A549 (cell line): ENCODE measurements around the gene LXN.

ENCODE experiments used
- CEBPB ChIP-seq, 2 experiments: fragments of >200 bp in 1 of 2; sonication (Bioruptor Twin) in 1 of 2; formaldehyde crosslinking in 1 of 2; IDR thresholded peaks; 2 replicates each; pipeline ENCODE4 v1.6.1; 2012 to 2016
- EP300 ChIP-seq, 2 experiments: fragments of >200 bp; sonication (Bioruptor Twin); formaldehyde crosslinking; IDR thresholded peaks; 2 replicates in 1 of 2; 3 replicates in 1 of 2; pipeline ENCODE4 v1.6.1; 2016 to 2017
- GATA3 ChIP-seq: IDR thresholded peaks from 2 replicates; pipeline ENCODE4 v1.6.1; 2012; ENCODE audit warnings: borderline replicate concordance
- MAFK ChIP-seq: fragments of 450-650 bp; IDR thresholded peaks from 2 replicates; pipeline ENCODE4 v1.6.1; 2014; ENCODE audit not compliant: partially characterized antibody
- MYC ChIP-seq: IDR thresholded peaks from 2 replicates; pipeline ENCODE4 v1.6.1; 2012; ENCODE audit warnings: mild to moderate bottlenecking, inconsistent platforms, low read length, improper control_type of control experiment, borderline replicate concordance
- POLR2A ChIP-seq: IDR thresholded peaks from 2 replicates; pipeline ENCODE4 v1.6.1; 2012; ENCODE audit warnings: mild to moderate bottlenecking, low read length
- TF ChIP-seq, protein P1 (sequence below): fragments of >200 bp; sonication (Bioruptor Twin); formaldehyde crosslinking; IDR thresholded peaks from 3 replicates; pipeline ENCODE4 v1.5.1; 2016
- TF ChIP-seq, protein P2 (sequence below): fragments of 200-600 bp; sonication (generic); IDR thresholded peaks from 2 replicates; pipeline ENCODE4 v1.6.1; 2016; ENCODE audit warnings: antibody characterized with exemption, mild to moderate bottlenecking, moderate library complexity

DNA sequence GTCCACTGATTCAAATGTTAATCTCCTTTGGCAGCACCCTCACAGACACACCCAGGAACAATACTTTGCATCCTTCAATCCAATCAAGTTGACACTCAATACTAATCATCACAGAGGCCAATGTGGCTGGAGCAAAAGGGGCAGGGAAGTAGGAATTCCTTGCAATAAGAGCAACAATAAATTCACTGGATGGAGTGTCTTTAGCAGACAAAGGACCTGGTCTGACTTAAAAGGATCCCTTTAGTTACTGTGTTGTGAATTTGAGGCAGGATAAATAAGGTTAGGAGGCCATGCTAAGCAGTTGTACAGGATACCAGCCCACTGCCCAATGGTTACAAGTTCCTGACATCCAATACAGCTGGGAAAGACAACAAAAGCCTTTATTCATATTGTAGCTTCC, 40.5 kb downstream of the LXN start:
- TF ChIP-seq, protein P1, sequence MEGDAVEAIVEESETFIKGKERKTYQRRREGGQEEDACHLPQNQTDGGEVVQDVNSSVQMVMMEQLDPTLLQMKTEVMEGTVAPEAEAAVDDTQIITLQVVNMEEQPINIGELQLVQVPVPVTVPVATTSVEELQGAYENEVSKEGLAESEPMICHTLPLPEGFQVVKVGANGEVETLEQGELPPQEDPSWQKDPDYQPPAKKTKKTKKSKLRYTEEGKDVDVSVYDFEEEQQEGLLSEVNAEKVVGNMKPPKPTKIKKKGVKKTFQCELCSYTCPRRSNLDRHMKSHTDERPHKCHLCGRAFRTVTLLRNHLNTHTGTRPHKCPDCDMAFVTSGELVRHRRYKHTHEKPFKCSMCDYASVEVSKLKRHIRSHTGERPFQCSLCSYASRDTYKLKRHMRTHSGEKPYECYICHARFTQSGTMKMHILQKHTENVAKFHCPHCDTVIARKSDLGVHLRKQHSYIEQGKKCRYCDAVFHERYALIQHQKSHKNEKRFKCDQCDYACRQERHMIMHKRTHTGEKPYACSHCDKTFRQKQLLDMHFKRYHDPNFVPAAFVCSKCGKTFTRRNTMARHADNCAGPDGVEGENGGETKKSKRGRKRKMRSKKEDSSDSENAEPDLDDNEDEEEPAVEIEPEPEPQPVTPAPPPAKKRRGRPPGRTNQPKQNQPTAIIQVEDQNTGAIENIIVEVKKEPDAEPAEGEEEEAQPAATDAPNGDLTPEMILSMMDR = no peak
- TF ChIP-seq, protein P2, sequence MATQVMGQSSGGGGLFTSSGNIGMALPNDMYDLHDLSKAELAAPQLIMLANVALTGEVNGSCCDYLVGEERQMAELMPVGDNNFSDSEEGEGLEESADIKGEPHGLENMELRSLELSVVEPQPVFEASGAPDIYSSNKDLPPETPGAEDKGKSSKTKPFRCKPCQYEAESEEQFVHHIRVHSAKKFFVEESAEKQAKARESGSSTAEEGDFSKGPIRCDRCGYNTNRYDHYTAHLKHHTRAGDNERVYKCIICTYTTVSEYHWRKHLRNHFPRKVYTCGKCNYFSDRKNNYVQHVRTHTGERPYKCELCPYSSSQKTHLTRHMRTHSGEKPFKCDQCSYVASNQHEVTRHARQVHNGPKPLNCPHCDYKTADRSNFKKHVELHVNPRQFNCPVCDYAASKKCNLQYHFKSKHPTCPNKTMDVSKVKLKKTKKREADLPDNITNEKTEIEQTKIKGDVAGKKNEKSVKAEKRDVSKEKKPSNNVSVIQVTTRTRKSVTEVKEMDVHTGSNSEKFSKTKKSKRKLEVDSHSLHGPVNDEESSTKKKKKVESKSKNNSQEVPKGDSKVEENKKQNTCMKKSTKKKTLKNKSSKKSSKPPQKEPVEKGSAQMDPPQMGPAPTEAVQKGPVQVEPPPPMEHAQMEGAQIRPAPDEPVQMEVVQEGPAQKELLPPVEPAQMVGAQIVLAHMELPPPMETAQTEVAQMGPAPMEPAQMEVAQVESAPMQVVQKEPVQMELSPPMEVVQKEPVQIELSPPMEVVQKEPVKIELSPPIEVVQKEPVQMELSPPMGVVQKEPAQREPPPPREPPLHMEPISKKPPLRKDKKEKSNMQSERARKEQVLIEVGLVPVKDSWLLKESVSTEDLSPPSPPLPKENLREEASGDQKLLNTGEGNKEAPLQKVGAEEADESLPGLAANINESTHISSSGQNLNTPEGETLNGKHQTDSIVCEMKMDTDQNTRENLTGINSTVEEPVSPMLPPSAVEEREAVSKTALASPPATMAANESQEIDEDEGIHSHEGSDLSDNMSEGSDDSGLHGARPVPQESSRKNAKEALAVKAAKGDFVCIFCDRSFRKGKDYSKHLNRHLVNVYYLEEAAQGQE = no peak
- TF ChIP-seq MYC (no peak), EP300 (IDR thresholded peaks at IDR 0.05) (no peak), CEBPB (IDR thresholded peaks at IDR 0.05) (no peak), GATA3 (no peak), POLR2A (no peak), MAFK (no peak)
